Thyroid gland (tissue), 4 donors: ENCODE measurements around the gene OR52N4.

Experiments used
- CTCF ChIP-seq, 6 experiments: fragments of 200-600 bp in 3 of 6; fragments of 450-650 bp in 3 of 6; sonication (generic) in 3 of 6; IDR thresholded peaks; one replicate each; pipeline ENCODE4 v1.5.1; 2016 to 2019; ENCODE audit warnings: antibody characterized with exemption in 6 of 6, mild to moderate bottlenecking in 2 of 6, inconsistent platforms in 1 of 6, moderate library complexity in 1 of 6
- POLR2A ChIP-seq, 2 donors: fragments of 450-650 bp; IDR thresholded peaks; one replicate each; pipeline ENCODE4 v1.6.1; 2017; ENCODE audit warnings: antibody characterized with exemption in 2 of 2, mild to moderate bottlenecking in 2 of 2, moderate library complexity in 1 of 2

GRCh38 chr11:5803982-5804381 lies 49.9 kb downstream of the OR52N4 start:
- TF ChIP-seq CTCF (IDR thresholded peaks at IDR 0.05) (no peak), POLR2A (IDR thresholded peaks at IDR 0.05) (no peak)
